Brain microvascular endothelial cell (primary cell): ENCODE data around the gene MYRF.

Source experiments
- DNase-seq: peaks from one replicate; pipeline ENCODE4 v3.0.0-alpha.2; 2020
- H3K27ac ChIP-seq: fragments of 250-450 bp; sonication (Bioruptor Pico); 2 replicates; pipeline ENCODE4 v1.5.1; 2020; ENCODE audit warnings: mild to moderate bottlenecking, moderate library complexity
- H3K27me3 ChIP-seq: fragments of 250-450 bp; sonication (Bioruptor Pico); replicated peaks from 2 replicates; pipeline ENCODE4 v1.5.1; 2020; ENCODE audit warnings: mild to moderate bottlenecking
- H3K36me3 ChIP-seq: fragments of 250-450 bp; sonication (Bioruptor Pico); replicated peaks from 2 replicates; pipeline ENCODE4 v1.5.1; 2020; ENCODE audit warnings: mild to moderate bottlenecking
- H3K4me3 ChIP-seq: 2 replicates; pipeline ENCODE4 v1.5.1; 2011; ENCODE audit warnings: low read depth, mild to moderate bottlenecking, control low read depth, low read length, moderate library complexity
- CTCF ChIP-seq: IDR thresholded peaks from 2 replicates; pipeline ENCODE4 v1.5.1; 2011; ENCODE audit warnings: low read depth, mild to moderate bottlenecking, moderate library complexity, low read length, control low read depth, inconsistent platforms; ENCODE audit errors: missing control alignments
- in situ Hi-C: cut with HindIII; loops from 2 replicates; pipeline ENCODE4 v1.10.0; 2017; ENCODE audit warnings: low sequenced_read_pairs, low pct_ligation_motif_present

The MYRF gene

GRCh38 chr11:61747192-61747966 lies 5.1 kb upstream of the MYRF start:
- Histone ChIP-seq H3K4me3 (no peak overlapping the region), H3K36me3 (peaks cover 5% of the 10 kb centered on the region), H3K27ac (no peak overlapping the region), H3K27me3 (no peaks in the 10 kb centered on the region)
- peak; percentile 56 for DNase-seq
- in situ Hi-C loops: no loop called here
- TF ChIP-seq CTCF: peak; percentile 96

GRCh38 chr11:61747967-61748285 lies 4.5 kb upstream of the MYRF start:
- in situ Hi-C loops: no loop called here
- DNase-seq: no peak
- no peak overlapping the region for H3K4me3 ChIP-seq
- TF ChIP-seq CTCF: no peak
- no peaks in the 10 kb centered on the region for H3K27me3 ChIP-seq
- peaks cover 5% of the 10 kb centered on the region for H3K36me3 ChIP-seq
- H3K27ac ChIP-seq: no peak overlapping the region

DNA sequence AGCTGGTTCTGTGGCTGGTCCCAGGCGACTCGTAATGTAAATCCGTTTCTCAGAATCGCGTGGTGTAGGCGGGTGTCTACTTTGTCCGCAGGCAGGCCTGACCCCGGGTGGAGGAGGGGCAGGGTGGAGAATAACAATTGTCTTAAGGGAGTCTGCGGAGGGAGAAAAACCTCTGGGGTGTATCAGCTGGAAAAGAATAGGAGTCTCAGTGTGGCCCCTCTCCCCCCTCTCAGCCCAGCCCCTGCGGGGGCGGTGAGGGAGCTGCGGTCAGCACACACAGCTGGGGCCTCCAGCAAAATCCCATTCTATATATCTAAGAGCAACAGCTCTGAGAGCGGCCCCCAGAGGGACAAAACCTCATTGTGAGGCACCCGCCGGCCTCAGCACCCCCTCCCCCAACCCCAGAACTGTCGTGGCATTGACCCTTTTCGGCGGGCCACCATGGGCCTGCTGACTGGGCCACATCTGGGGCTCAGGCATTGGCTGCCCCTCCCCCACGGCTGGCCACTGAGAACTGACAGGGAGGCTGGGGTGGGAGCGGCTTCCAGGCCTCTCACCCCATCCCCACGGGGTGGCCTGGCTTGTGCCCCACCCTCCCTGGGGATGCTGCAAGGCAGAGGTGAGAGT lies 2.7 kb upstream of the MYRF start:
- in situ Hi-C loops: no loop called here
- DNase-seq: peak; percentile 23
- Histone ChIP-seq H3K27me3 (no peaks in the 10 kb centered on the region), H3K27ac (no peak overlapping the region), H3K4me3 (no peak overlapping the region), H3K36me3 (no peaks in the 10 kb centered on the region)
- no peak for TF ChIP-seq CTCF

GRCh38 chr11:61750631-61751273 lies 1.7 kb upstream of the MYRF start:
- Histone ChIP-seq H3K27ac (no peak overlapping the region), H3K27me3 (no peaks in the 10 kb centered on the region), H3K36me3 (no peaks in the 10 kb centered on the region), H3K4me3 (no peak overlapping the region)
- no peak for DNase-seq
- no peak for TF ChIP-seq CTCF
- in situ Hi-C loops: no loop called here

DNA sequence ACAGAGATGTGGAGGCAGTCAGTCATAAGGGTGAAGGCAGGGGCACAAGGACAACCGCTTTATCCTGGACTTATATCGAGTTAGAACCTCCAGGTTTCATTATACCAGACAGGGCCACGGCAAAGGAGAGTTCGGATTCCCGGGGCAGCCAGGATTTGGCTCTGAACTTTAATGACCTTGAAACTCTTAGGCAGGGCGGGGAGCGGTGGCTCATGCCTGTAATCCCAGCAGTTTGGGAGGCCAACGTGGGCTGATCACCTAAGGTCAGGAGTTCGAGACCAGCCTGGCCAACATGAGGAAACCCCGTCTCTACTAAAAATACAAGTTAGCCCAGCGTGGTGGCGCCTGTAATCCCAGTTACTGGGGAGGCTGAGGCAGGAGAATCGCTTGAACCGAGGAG lies 1.1 kb upstream of the MYRF start:
- Histone ChIP-seq H3K27me3 (no peaks in the 10 kb centered on the region), H3K36me3 (no peaks in the 10 kb centered on the region), H3K4me3 (no peak overlapping the region), H3K27ac (no peak overlapping the region)
- TF ChIP-seq CTCF: no peak
- in situ Hi-C loops: no loop called here
- no peak for DNase-seq
